Activated T-cell treated with anti-CD3 and anti-CD28 coated beads, Interleukin-2, amount 50 U/mL, for 72 hours (primary cell): Measurements from ENCODE around the gene NAAA. TPM values are rescaled to one million over a fixed set of nuclear protein-coding genes. Genes with fewer than 3 reads are reported as not detected.

Experiments used
- ATAC-seq, 2 donors: fragments of 150-1000 bp; cut with Tn5 transposase; replicated peaks in 1 of 2; 2 replicates each; pipeline ENCODE4 v1.10.0; 2021; ENCODE audit warnings: moderate library complexity in 2 of 2, mild to moderate bottlenecking in 1 of 2
- DNase-seq, 2 donors: peaks; one replicate each; pipeline ENCODE4 v3.0.0; 2021 to 2022; ENCODE audit warnings: mixed read lengths in 1 of 2
- H3K27ac Mint-ChIP-seq: one replicate; pipeline ENCODE4 v1.8.0; 2022; ENCODE audit warnings: mild to moderate bottlenecking, moderate library complexity, mixed read lengths
- H3K27me3 Mint-ChIP-seq: one replicate; pipeline ENCODE4 v1.8.0; 2022; ENCODE audit warnings: low read depth, mixed read lengths
- H3K36me3 Mint-ChIP-seq, 2 donors: one replicate each; pipeline ENCODE4 v1.8.0; 2022; ENCODE audit warnings: mixed read lengths in 2 of 2, mild to moderate bottlenecking in 1 of 2; ENCODE audit not compliant: insufficient read depth in 2 of 2
- H3K4me1 Mint-ChIP-seq: one replicate; pipeline ENCODE4 v1.8.0; 2022; ENCODE audit warnings: low read depth, mixed read lengths
- H3K4me3 Mint-ChIP-seq, 2 donors: one replicate each; pipeline ENCODE4 v1.8.0; 2022; ENCODE audit warnings: mild to moderate bottlenecking in 2 of 2, mixed read lengths in 2 of 2, moderate library complexity in 2 of 2
- H3K9me3 Mint-ChIP-seq, 2 donors: one replicate each; pipeline ENCODE4 v1.8.0; 2022; ENCODE audit warnings: mixed read lengths in 2 of 2
- total RNA-seq, 2 donors: library from RNA; stranded (reverse); gene quantifications; one replicate each; pipeline ENCODE4 v1.2.3, GENCODE V29; 2022

The NAAA gene
- total RNA-seq, 2 donors from 2014 or later: 22.4 to 31.6 TPM

DNA sequence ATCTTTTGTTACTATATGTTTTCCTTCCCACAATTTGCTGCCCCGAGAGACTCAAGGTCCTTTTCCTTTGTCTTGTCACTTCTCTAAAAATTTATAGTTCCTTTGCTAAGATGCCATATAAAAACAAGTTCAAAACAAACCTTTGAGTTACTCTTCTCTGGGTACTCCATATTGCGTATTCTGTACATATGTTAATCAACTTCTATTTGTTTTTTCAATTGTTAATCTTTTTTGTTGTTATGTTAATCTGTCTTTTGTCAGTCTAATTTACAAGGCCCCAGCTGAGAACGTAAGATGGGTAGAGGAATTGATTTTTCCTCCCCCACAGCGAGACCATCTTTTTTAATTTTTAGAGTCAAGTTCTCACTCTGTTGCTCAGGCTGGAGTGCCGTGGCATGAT lies 31.4 kb downstream of the NAAA start:
- Mint-ChIP-seq H3K9me3 (peaks cover 3 to 7% of the 10 kb centered on the region in 2 donors), H3K36me3 (peaks cover 8 to 13% of the 10 kb centered on the region in 2 donors), H3K4me3 (no peak overlapping the region), H3K27ac (no peak overlapping the region), H3K4me1 (no peaks in the 10 kb centered on the region), H3K27me3 (no peaks in the 10 kb centered on the region)
- DNase-seq (no peak), ATAC-seq (no peak)

DNA sequence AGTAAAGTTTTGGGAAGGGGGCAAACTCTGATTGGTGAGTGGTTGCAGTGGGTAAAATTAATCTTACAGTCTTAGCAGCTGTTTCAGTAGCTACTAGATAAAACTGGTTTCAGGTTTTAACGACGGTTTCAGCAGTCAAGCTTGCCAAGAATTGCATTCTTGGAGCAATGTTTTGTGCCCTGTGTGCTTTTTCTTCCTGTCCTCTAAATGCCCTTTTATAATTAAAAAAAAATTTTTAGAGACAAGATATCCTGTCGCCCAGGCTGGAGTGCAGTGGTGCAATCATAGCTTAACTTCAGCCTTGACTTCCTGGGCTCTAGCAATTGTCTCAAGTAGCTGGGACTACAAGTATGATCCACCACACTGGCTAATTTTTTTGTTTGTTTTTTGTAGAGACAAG lies 32.3 kb downstream of the NAAA start:
- peaks cover 3 to 7% of the 10 kb centered on the region in 2 donors for H3K9me3 Mint-ChIP-seq
- H3K4me3 Mint-ChIP-seq: no peak overlapping the region

DNA sequence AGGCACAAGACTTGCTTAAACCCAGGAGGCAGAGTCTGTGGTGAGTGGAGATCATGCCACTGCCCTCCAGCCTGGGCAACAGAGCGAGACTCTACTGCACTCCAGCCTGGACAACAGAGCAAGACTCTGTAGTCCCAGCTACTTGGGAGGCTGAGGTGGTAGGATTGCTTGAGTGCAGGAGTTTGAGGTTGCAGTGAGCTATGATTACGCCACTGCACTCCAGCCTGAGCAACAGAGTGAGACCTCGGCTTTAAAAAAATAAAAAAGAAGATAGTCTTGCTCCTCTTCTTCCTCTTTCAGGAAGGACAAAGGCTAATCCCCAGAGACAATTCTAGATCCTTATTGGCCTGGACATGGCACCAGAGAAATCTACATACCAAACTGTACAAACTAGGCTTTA lies 32.8 kb downstream of the NAAA start:
- DNase-seq (no peak), ATAC-seq (no peak)
- Mint-ChIP-seq H3K4me3 (no peak overlapping the region), H3K27ac (no peak overlapping the region), H3K27me3 (no peaks in the 10 kb centered on the region), H3K9me3 (peaks cover 3 to 7% of the 10 kb centered on the region in 2 donors), H3K36me3 (peaks cover 8 to 13% of the 10 kb centered on the region in 2 donors), H3K4me1 (no peaks in the 10 kb centered on the region)

More for the DNA sequence above, 32.3 kb downstream of the NAAA start:
- no peaks in the 10 kb centered on the region for H3K4me1 Mint-ChIP-seq
- no peak for DNase-seq
- no peak for ATAC-seq
- peaks cover 8 to 13% of the 10 kb centered on the region in 2 donors for H3K36me3 Mint-ChIP-seq
- H3K27ac Mint-ChIP-seq: no peak overlapping the region
- no peaks in the 10 kb centered on the region for H3K27me3 Mint-ChIP-seq

DNA sequence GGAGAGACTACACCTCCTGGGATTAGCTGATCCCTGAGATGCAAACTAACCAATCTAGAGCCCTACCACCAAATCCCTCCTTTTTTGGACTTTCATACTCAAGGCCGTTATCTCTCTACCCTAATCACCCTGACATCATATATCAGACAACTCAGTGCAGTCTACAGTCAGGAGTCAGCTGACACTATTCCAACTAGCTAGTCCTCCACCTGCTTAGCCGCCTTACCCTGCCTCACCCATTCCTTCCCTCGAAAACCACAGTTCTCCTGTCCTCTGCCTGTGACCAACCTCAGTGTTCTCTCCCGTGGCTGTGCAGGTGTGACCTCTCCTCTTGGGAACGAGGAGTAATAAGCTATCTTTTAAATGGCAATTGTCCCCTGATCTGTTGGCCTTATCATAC lies 36.7 kb downstream of the NAAA start:
- no peaks in the 10 kb centered on the region for H3K9me3 Mint-ChIP-seq
- H3K27me3 Mint-ChIP-seq: no peaks in the 10 kb centered on the region

DNA sequence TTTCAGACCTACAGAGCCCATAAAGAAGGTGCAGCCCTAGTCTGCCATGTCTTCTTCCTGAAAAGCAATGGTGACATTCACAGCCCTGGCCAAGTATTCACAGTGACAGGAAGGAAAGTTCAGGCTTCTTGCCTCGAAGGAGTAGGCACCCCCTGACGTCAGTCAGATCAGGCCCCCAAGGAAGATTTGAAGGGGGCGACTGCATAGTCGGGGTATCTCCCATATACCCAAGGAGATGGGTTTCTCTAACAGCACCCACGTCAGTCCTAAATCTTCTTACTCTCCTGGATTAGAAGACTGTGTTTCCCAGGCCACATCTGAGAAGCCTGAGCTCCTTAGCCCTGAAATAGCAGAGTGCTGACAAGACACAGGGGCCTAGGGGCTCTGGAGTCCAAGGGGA lies 38.5 kb downstream of the NAAA start, which contains the start of gene PPEF2:
PPEF2 (minus strand) TSS at position 101 of the 400 bp plus-strand sequence. CDS start 6,127 bp downstream, outside the sequence.
- H3K4me3 Mint-ChIP-seq: no peak within 1 kb of the TSS
- peaks cover 2 to 3% of the 10 kb centered on the region in 2 donors for H3K9me3 Mint-ChIP-seq
- DNase-seq (no peak), ATAC-seq (no peak)
- H3K27ac Mint-ChIP-seq: no peak within 1 kb of the TSS
- no peaks in the 10 kb centered on the region for H3K4me1 Mint-ChIP-seq
- H3K27me3 Mint-ChIP-seq: no peaks in the 10 kb centered on the region
- no peaks in the 10 kb centered on the region for H3K36me3 Mint-ChIP-seq

More for the DNA sequence above, 36.7 kb downstream of the NAAA start:
- Mint-ChIP-seq H3K36me3 (no peaks in the 10 kb centered on the region), H3K4me1 (no peaks in the 10 kb centered on the region), H3K4me3 (no peak overlapping the region), H3K27ac (no peak overlapping the region)
- ATAC-seq: no peak
- DNase-seq: no peak

DNA sequence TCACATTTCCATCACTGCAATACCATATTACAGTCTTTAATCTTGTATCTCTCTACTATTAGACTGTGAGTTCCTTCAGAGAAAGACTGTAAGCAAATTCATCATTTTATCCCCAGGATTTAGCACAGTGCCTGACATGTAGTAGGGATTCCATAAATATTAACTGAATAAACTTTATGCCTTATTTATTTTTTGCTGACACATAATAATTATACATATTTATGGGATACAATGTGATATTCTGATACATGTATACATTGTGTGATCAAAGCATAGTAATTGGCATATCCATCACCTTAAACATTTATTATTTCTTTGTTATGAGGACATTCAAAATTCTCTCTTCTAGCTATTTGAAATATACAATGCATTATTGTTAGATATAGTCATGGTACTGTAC lies 42.3 kb downstream of the NAAA start:
- Mint-ChIP-seq H3K4me3 (no peak overlapping the region), H3K4me1 (no peaks in the 10 kb centered on the region), H3K9me3 (peaks cover 2 to 3% of the 10 kb centered on the region in 2 donors), H3K36me3 (no peaks in the 10 kb centered on the region), H3K27me3 (no peaks in the 10 kb centered on the region), H3K27ac (no peak overlapping the region)
- ATAC-seq (no peak), DNase-seq (no peak)

DNA sequence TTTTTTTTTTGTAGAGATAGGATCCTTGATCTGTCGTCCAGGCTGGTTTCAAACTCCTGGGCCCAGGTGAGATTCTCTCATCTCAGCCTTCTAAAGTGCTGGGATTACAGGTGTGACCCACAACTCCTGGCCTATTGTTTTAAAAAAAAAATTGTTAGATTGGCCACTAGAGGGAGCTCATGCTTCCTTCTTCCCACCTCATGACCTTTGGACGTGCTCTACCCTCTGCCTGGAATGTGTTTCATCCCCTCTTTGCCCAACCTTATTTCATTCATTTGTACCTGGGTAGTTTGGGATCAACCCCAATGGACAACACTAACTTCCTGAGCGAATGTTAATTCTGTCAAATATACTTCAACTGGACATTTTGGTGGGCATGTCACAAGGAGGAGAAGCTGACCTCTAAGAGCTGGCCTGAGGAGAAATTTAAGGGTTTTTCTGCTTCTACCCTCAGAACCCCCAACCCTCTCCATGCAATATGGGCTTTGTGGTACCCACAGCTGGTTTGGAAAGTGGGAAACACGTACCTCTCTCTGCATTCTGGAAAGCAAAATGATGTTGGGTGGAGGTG lies 45.0 kb downstream of the NAAA start:
- peak; percentile 9 to 11 for DNase-seq
- Mint-ChIP-seq H3K27ac (no peak overlapping the region), H3K4me1 (no peaks in the 10 kb centered on the region), H3K36me3 (no peaks in the 10 kb centered on the region), H3K4me3 (no peak overlapping the region), H3K9me3 (peaks cover 2 to 3% of the 10 kb centered on the region in 2 donors), H3K27me3 (no peaks in the 10 kb centered on the region)
- peak; percentile 53 to 57 for ATAC-seq

DNA sequence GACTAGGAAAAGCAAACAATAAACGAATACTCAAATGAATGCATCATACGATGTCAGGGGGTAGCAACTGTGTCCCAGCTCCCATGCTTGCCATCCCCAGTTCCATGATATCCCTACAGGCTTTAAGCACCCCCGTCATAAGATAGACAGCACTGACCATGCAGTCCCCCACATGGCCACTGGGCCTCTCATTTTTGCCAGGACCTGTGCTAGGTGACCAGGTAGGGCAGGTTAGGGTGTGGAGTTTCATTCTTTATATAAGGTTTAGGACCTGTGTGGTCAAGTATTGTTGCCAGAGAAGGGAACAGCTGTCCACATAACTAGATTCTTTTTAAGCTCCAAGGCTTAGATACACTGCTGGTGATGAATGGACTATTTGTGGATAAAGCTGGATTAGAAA lies 48.3 kb downstream of the NAAA start:
- no peaks in the 10 kb centered on the region for H3K4me1 Mint-ChIP-seq
- DNase-seq: no peak
- H3K27me3 Mint-ChIP-seq: peaks cover 8% of the 10 kb centered on the region
- H3K27ac Mint-ChIP-seq: no peak overlapping the region
- H3K9me3 Mint-ChIP-seq: no peaks in the 10 kb centered on the region
- H3K4me3 Mint-ChIP-seq: no peak overlapping the region
- no peak for ATAC-seq
- no peaks in the 10 kb centered on the region for H3K36me3 Mint-ChIP-seq

DNA sequence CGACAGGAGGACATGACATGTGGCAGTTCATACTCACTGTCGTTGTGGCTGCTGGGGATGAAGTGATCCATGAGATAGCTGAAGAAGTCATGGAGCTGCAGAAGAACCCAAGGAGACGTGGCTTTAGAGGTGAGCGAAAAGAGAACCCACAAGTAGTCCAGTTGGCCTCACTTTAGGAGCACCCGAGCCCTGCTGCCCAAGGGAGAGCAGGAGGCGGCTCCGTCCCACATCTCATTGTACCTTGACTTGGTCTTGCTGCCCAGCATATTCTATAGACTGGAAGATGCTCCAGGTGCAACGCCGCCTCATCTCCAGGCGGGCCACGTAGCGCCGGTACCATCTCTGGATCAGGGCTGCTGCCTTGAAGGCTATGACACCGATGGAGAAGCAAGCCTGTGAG lies 49.2 kb downstream of the NAAA start:
- H3K9me3 Mint-ChIP-seq: no peaks in the 10 kb centered on the region
- DNase-seq: no peak
- peaks cover 8% of the 10 kb centered on the region for H3K27me3 Mint-ChIP-seq
- H3K4me1 Mint-ChIP-seq: no peaks in the 10 kb centered on the region
- H3K4me3 Mint-ChIP-seq: no peak overlapping the region
- no peak for ATAC-seq
- no peaks in the 10 kb centered on the region for H3K36me3 Mint-ChIP-seq
- no peak overlapping the region for H3K27ac Mint-ChIP-seq

DNA sequence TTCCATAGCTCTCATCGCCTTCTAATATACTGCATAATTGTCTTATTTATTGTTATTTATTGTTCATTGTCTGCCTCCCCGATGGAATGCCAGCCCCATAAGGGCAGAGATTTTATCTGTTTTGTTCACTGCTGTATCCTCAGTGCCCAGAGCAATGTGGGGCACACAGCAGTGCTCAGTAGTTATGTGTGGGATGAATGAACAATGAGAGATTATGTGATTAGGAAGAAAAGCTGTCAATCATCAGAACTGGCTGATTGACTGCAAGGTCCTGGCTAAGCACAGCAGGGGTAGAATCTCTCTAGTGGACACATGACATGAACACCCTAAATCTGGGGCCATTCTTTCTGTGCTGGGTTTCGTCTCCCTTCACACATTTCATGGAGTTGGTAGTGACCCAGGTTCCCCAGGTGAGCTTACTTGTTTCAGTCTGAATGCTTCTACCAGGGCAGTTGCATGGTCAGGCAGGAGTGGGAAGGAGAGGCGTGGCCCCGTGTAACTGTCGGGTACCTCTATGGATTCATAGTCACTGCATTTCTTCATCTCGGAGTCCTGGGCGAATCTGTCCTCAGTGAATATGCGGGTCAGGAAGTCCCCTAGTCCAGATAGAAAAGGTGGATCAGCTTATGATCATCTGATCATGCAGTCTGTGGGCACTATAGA lies 51.1 kb downstream of the NAAA start:
- Mint-ChIP-seq H3K27me3 (peaks cover 8% of the 10 kb centered on the region), H3K36me3 (no peaks in the 10 kb centered on the region), H3K4me1 (no peaks in the 10 kb centered on the region), H3K9me3 (no peaks in the 10 kb centered on the region), H3K27ac (no peak overlapping the region), H3K4me3 (no peak overlapping the region)
- ATAC-seq (no peak), DNase-seq (no peak)

DNA sequence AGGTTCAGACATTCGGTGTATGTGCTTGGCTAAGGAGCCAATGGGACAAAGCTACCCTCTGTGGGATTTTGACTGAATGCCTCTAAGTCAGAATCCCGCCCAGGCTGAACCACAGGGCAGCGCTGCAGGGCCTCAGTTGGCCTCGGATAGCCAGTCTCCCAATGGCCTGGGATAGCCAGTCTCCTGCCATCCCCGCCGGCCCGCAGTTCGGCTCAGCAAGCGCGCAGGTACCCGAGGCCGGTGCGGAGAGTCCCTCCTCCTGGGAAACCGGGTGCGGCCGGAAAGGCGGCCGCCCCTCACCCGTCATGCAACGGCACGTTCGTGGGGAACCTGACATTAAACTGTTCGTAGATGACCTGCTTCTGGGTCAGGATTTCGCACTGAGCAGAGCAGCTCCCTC lies 54.7 kb downstream of the NAAA start:
- Mint-ChIP-seq H3K27ac (no peak overlapping the region), H3K9me3 (no peaks in the 10 kb centered on the region), H3K4me1 (no peaks in the 10 kb centered on the region), H3K27me3 (peaks cover 8% of the 10 kb centered on the region), H3K36me3 (no peaks in the 10 kb centered on the region), H3K4me3 (no peak overlapping the region)
- DNase-seq: no peak
- no peak for ATAC-seq

DNA sequence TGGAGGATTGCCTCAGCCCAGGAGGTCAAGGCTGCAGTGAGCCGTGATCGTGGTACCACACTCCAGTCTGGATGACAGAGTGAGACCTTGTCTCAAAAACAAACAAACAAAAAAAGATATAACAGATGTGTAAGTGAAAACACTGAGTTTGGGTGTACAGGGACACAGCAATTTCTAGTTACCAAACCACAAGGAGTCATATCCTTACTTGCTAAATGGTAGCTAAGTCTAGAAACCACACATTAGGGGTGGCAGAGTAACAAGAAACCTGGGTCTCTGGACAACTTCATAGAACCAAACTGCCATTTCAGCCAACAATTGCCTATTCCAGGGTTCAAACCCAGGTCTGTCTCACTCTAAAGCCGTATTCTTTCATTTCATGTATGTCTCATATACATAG lies 59.3 kb downstream of the NAAA start:
- H3K4me3 Mint-ChIP-seq: no peak overlapping the region
- no peaks in the 10 kb centered on the region for H3K36me3 Mint-ChIP-seq
- no peaks in the 10 kb centered on the region for H3K27me3 Mint-ChIP-seq
- H3K9me3 Mint-ChIP-seq: no peaks in the 10 kb centered on the region
- DNase-seq (no peak), ATAC-seq (peak in 1 of 2 donors; percentile 56)
- H3K4me1 Mint-ChIP-seq: no peaks in the 10 kb centered on the region
- no peak overlapping the region for H3K27ac Mint-ChIP-seq

DNA sequence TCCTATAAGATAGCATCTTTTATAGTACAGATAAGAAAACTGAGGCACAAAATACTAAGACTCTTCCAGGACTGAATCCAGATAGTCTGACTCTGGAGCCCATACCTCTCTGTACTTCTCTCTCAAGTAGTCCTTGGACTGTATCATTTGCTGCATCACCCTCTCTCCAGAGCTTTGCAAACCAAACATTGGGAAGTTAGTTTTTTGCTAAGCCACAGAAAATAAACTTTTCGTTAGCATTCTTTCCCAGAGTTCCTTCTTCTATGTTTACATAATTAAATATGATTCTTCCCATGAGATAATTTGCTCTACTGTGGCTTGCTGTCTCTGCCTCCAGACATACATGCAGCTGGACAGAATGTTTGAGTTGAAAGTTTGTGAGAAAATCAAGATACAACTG lies 60.5 kb downstream of the NAAA start:
- Mint-ChIP-seq H3K27me3 (no peaks in the 10 kb centered on the region), H3K27ac (no peak overlapping the region), H3K4me3 (no peak overlapping the region), H3K4me1 (no peaks in the 10 kb centered on the region), H3K36me3 (no peaks in the 10 kb centered on the region), H3K9me3 (no peaks in the 10 kb centered on the region)
- no peak for ATAC-seq
- no peak for DNase-seq

DNA sequence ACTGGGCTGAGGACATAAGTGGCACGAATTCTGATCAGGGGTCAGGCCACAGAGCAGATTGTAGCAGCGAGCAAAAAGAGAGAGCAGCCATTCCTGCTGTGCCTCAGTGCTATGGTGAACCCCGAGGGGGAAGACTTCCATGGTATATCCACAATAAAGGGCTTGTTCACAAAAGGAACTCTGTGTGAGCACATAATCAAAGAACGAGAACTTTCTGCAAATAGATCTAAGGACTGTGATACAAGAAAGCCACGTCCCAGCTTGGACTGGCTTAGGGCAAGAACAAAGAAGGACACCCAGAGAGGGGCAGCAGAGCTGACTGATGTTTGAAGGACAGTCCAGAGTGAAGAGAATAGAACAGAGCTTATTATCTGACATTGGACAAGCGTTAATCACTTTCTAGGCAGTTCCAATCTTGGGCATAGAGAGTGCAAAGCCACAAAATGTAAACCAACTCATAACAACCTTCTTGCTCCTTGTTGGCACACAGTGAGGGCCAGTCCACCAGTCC lies 62.5 kb downstream of the NAAA start:
- H3K36me3 Mint-ChIP-seq: no peaks in the 10 kb centered on the region
- no peak overlapping the region for H3K4me3 Mint-ChIP-seq
- no peak for ATAC-seq
- H3K9me3 Mint-ChIP-seq: no peaks in the 10 kb centered on the region
- H3K27ac Mint-ChIP-seq: no peak overlapping the region
- H3K27me3 Mint-ChIP-seq: no peaks in the 10 kb centered on the region
- H3K4me1 Mint-ChIP-seq: no peaks in the 10 kb centered on the region
- DNase-seq: no peak
